ENCODE results near the gene NTRK2.

DNA sequence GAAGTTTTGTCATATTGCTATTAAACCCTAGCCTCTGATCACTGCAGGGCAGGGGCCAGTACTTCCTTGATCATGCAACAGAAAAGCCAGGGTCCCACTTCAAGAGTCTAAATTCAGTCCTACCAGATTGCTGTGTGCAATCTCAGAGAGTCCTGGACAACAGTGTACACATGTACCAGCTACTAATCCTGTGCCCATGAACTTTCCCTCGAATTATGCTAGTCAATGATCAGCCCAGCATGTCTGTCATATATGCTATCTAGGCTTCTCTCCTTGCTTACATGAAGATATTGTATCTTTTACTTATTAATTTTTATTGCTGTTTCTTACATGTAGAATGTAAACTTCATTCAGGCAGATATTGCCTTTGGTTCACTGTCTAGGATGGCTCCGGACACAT is 367.0 kb downstream of the NTRK2 start:
- TF ChIP-seq, protein P1, sequence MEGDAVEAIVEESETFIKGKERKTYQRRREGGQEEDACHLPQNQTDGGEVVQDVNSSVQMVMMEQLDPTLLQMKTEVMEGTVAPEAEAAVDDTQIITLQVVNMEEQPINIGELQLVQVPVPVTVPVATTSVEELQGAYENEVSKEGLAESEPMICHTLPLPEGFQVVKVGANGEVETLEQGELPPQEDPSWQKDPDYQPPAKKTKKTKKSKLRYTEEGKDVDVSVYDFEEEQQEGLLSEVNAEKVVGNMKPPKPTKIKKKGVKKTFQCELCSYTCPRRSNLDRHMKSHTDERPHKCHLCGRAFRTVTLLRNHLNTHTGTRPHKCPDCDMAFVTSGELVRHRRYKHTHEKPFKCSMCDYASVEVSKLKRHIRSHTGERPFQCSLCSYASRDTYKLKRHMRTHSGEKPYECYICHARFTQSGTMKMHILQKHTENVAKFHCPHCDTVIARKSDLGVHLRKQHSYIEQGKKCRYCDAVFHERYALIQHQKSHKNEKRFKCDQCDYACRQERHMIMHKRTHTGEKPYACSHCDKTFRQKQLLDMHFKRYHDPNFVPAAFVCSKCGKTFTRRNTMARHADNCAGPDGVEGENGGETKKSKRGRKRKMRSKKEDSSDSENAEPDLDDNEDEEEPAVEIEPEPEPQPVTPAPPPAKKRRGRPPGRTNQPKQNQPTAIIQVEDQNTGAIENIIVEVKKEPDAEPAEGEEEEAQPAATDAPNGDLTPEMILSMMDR (conservative IDR thresholded peaks at IDR 0.05; ENCODE audit: low read depth, low read length): no peak
- no peak for TF ChIP-seq EZH2 (IDR thresholded peaks at IDR 0.05; ENCODE audit: borderline replicate concordance, low read depth, low read length, poor library complexity, severe bottlenecking)

All from A673 (cell line).